Ovary (tissue), 3 donors: ENCODE results near the gene AKNAD1.

ENCODE experiments used
- EP300 ChIP-seq: sonication (generic); formaldehyde crosslinking; IDR thresholded peaks from one replicate; pipeline ENCODE4 v1.6.1; 2017; ENCODE audit warnings: antibody characterized with exemption
- POLR2A ChIP-seq: fragments of 450-650 bp; IDR thresholded peaks from one replicate; pipeline ENCODE4 v1.6.1; 2017; ENCODE audit warnings: antibody characterized with exemption, mild to moderate bottlenecking, moderate library complexity
- TF ChIP-seq, protein P1 (sequence below), 3 donors: fragments of 450-650 bp in 2 of 3; fragments of 200-600 bp in 1 of 3; IDR thresholded peaks; one replicate each; pipeline versions ENCODE4 v1.5.1 to v1.8.0; 2016 to 2022; ENCODE audit warnings: antibody characterized with exemption in 3 of 3, mild to moderate bottlenecking in 1 of 3
- donor health status: DM: no; HTN: no; CAD: no.

GRCh38 chr1:108829498-108829916 lies 27.4 kb downstream of the AKNAD1 start:
- TF ChIP-seq, protein P1, sequence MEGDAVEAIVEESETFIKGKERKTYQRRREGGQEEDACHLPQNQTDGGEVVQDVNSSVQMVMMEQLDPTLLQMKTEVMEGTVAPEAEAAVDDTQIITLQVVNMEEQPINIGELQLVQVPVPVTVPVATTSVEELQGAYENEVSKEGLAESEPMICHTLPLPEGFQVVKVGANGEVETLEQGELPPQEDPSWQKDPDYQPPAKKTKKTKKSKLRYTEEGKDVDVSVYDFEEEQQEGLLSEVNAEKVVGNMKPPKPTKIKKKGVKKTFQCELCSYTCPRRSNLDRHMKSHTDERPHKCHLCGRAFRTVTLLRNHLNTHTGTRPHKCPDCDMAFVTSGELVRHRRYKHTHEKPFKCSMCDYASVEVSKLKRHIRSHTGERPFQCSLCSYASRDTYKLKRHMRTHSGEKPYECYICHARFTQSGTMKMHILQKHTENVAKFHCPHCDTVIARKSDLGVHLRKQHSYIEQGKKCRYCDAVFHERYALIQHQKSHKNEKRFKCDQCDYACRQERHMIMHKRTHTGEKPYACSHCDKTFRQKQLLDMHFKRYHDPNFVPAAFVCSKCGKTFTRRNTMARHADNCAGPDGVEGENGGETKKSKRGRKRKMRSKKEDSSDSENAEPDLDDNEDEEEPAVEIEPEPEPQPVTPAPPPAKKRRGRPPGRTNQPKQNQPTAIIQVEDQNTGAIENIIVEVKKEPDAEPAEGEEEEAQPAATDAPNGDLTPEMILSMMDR (IDR thresholded peaks at IDR 0.05) = no peak
- TF ChIP-seq POLR2A (no peak), EP300 (no peak)
